Mesendoderm (in vitro differentiated cells): ENCODE results near the gene TAS2R41.

Experiments
- DNase-seq: peaks from one replicate; pipeline ENCODE4 v3.0.0; 2013
- H2AK5ac ChIP-seq: 2 replicates; pipeline ENCODE4 v1.6.1; 2013; ENCODE audit warnings: low read length, inconsistent platforms
- H2BK120ac ChIP-seq: 2 replicates; pipeline ENCODE4 v1.6.1; 2013; ENCODE audit warnings: low read depth, mild to moderate bottlenecking, low read length, moderate library complexity, mixed read lengths
- H2BK15ac ChIP-seq: replicated peaks from 2 replicates; pipeline ENCODE4 v1.6.1; 2013; ENCODE audit warnings: low read depth, mild to moderate bottlenecking, moderate library complexity
- H2BK5ac ChIP-seq: 2 replicates; pipeline ENCODE4 v1.6.1; 2013; ENCODE audit warnings: low read length, inconsistent platforms
- H3K18ac ChIP-seq: 2 replicates; pipeline ENCODE4 v1.6.1; 2013; ENCODE audit warnings: mild to moderate bottlenecking, low read length, mixed read lengths
- H3K23ac ChIP-seq: one replicate; pipeline ENCODE4 v1.6.1; 2013; ENCODE audit warnings: low read length
- H3K27ac ChIP-seq: 2 replicates; pipeline ENCODE4 v1.5.1; 2013; ENCODE audit warnings: low read depth, mild to moderate bottlenecking, inconsistent platforms, low read length, moderate library complexity
- H3K27me3 ChIP-seq: 2 replicates; pipeline ENCODE4 v1.6.1; 2013; ENCODE audit warnings: low read length, control low read depth, mild to moderate bottlenecking, inconsistent platforms; ENCODE audit not compliant: insufficient read depth, poor library complexity
- H3K36me3 ChIP-seq: 2 replicates; pipeline ENCODE4 v1.6.1; 2013; ENCODE audit warnings: low read length, inconsistent platforms; ENCODE audit not compliant: control insufficient read depth, insufficient read depth
- H3K4ac ChIP-seq: one replicate; pipeline ENCODE4 v1.6.1; 2013; ENCODE audit warnings: low read depth, mild to moderate bottlenecking, low read length, moderate library complexity
- H3K4me1 ChIP-seq: 2 replicates; pipeline ENCODE4 v1.6.1; 2013; ENCODE audit warnings: low read depth, low read length, inconsistent platforms; ENCODE audit not compliant: control insufficient read depth
- H3K4me2 ChIP-seq: 2 replicates; pipeline ENCODE4 v1.6.1; 2013; ENCODE audit warnings: low read length
- H3K4me3 ChIP-seq: 2 replicates; pipeline ENCODE4 v1.5.1; 2013; ENCODE audit warnings: mild to moderate bottlenecking, low read length
- H3K56ac ChIP-seq: one replicate; pipeline ENCODE4 v1.6.1; 2013; ENCODE audit warnings: low read length
- H3K79me1 ChIP-seq: 2 replicates; pipeline ENCODE4 v1.6.1; 2013; ENCODE audit warnings: low read length, inconsistent platforms
- H3K79me2 ChIP-seq: 2 replicates; pipeline ENCODE4 v1.6.1; 2013; ENCODE audit warnings: mild to moderate bottlenecking, low read length; ENCODE audit not compliant: control insufficient read depth, insufficient read depth
- H3K9ac ChIP-seq: 2 replicates; pipeline ENCODE4 v1.6.1; 2013; ENCODE audit warnings: low read length, inconsistent platforms
- H4K5ac ChIP-seq: one replicate; pipeline ENCODE4 v1.6.1; 2013; ENCODE audit warnings: low read length
- H4K8ac ChIP-seq: one replicate; pipeline ENCODE4 v1.6.1; 2013; ENCODE audit warnings: low read depth, mild to moderate bottlenecking, control low read depth, low read length, moderate library complexity
- WGBS: extraction: QIAGEN DNeasy Blood & Tissue Kit; methylation state at CpG from one replicate; pipeline ENCODE4 v1.1.7; 2013; ENCODE audit warnings: low lambda C conversion rate, missing lambda C conversion rate; ENCODE audit not compliant: insufficient coverage; ENCODE audit errors: extremely low coverage; 5-methylcytosine and 5-hydroxymethylcytosine counted together

Gene TAS2R41

GRCh38 chr7:143435266-143435665, 42.4 kb upstream of the TAS2R41 start:
- Histone ChIP-seq H3K27me3 (no peaks in the 10 kb centered on the region), H3K79me2 (no peaks in the 10 kb centered on the region), H2BK15ac (no peak overlapping the region), H3K4me1 (peaks cover 2% of the 10 kb centered on the region), H3K4me2 (no peak overlapping the region), H3K18ac (no peak overlapping the region), H3K4me3 (no peak overlapping the region), H4K8ac (no peak overlapping the region), H3K9ac (no peak overlapping the region), H3K56ac (no peak overlapping the region), H3K23ac (no peak overlapping the region), H4K5ac (no peak overlapping the region), H2BK120ac (no peak overlapping the region), H3K4ac (no peak overlapping the region), H3K27ac (no peak overlapping the region), H2AK5ac (no peak overlapping the region), H3K36me3 (no peaks in the 10 kb centered on the region), H2BK5ac (no peak overlapping the region), H3K79me1 (no peaks in the 10 kb centered on the region)
- no peak for DNase-seq
- no CpG with 5 or more reads among the region's 2 CpGs for WGBS

- Histone ChIP-seq H3K4me2 (no peak overlapping the region), H3K4ac (no peak overlapping the region), H2AK5ac (no peak overlapping the region), H3K79me1 (no peaks in the 10 kb centered on the region), H3K18ac (no peak overlapping the region), H3K79me2 (no peaks in the 10 kb centered on the region), H3K4me1 (peaks cover 2% of the 10 kb centered on the region), H2BK5ac (no peak overlapping the region), H3K56ac (no peak overlapping the region), H2BK120ac (no peak overlapping the region), H3K36me3 (no peaks in the 10 kb centered on the region), H3K27ac (no peak overlapping the region), H3K4me3 (no peak overlapping the region), H2BK15ac (no peak overlapping the region), H3K9ac (no peak overlapping the region), H4K8ac (no peak overlapping the region), H3K23ac (no peak overlapping the region), H4K5ac (no peak overlapping the region), H3K27me3 (no peaks in the 10 kb centered on the region)
- DNase-seq = peak; percentile 22
- no CpG with 5 or more reads among the region's 3 CpGs for WGBS
Observed at GRCh38 chr7:143436325-143436946, 41.2 kb upstream of the TAS2R41 start.

- H3K56ac ChIP-seq = no peak overlapping the region
- no peak overlapping the region for H2BK15ac ChIP-seq
- no peak for DNase-seq
- no peak overlapping the region for H3K18ac ChIP-seq
- no peak overlapping the region for H3K27ac ChIP-seq
- H3K4me3 ChIP-seq = no peak overlapping the region
- no peak overlapping the region for H2BK5ac ChIP-seq
- H3K27me3 ChIP-seq = no peaks in the 10 kb centered on the region
- H3K36me3 ChIP-seq = no peaks in the 10 kb centered on the region
- no peak overlapping the region for H3K23ac ChIP-seq
- no peak overlapping the region for H2BK120ac ChIP-seq
- H3K4me2 ChIP-seq = no peak overlapping the region
- H4K5ac ChIP-seq = no peak overlapping the region
- H3K4me1 ChIP-seq = peaks cover 2% of the 10 kb centered on the region
- no peak overlapping the region for H2AK5ac ChIP-seq
- H3K9ac ChIP-seq = no peak overlapping the region
- H3K4ac ChIP-seq = no peak overlapping the region
- no peaks in the 10 kb centered on the region for H3K79me1 ChIP-seq
- H3K79me2 ChIP-seq = no peaks in the 10 kb centered on the region
- no CpG with 5 or more reads among the region's 4 CpGs for WGBS
- H4K8ac ChIP-seq = no peak overlapping the region
Observed at GRCh38 chr7:143437578-143437977, 40.1 kb upstream of the TAS2R41 start.

- no peaks in the 10 kb centered on the region for H3K27me3 ChIP-seq
- H2BK5ac ChIP-seq = no peak overlapping the region
- H3K79me2 ChIP-seq = no peaks in the 10 kb centered on the region
- no peak overlapping the region for H2AK5ac ChIP-seq
- no peak overlapping the region for H3K23ac ChIP-seq
- no peaks in the 10 kb centered on the region for H3K79me1 ChIP-seq
- no peak overlapping the region for H3K4ac ChIP-seq
- no peak for DNase-seq
- H3K9ac ChIP-seq = no peak overlapping the region
- no peak overlapping the region for H3K18ac ChIP-seq
- no peak overlapping the region for H2BK120ac ChIP-seq
- no peak overlapping the region for H4K8ac ChIP-seq
- H3K4me2 ChIP-seq = no peak overlapping the region
- no peak overlapping the region for H3K4me3 ChIP-seq
- WGBS = no CpG with 5 or more reads among the region's 2 CpGs
- no peak overlapping the region for H2BK15ac ChIP-seq
- H4K5ac ChIP-seq = no peak overlapping the region
- no peak overlapping the region for H3K27ac ChIP-seq
- H3K4me1 ChIP-seq = peaks cover 2% of the 10 kb centered on the region
- no peaks in the 10 kb centered on the region for H3K36me3 ChIP-seq
- H3K56ac ChIP-seq = no peak overlapping the region
Observed at GRCh38 chr7:143439866-143440265, 37.8 kb upstream of the TAS2R41 start.

- Histone ChIP-seq H3K4ac (no peak within 1 kb of the TSS), H4K5ac (no peak within 1 kb of the TSS), H2BK15ac (no peak within 1 kb of the TSS), H3K27me3 (no peaks in the 10 kb centered on the region), H3K79me1 (no peaks in the 10 kb centered on the region), H3K4me3 (no peak within 1 kb of the TSS), H2BK120ac (no peak within 1 kb of the TSS), H3K9ac (no peak within 1 kb of the TSS), H3K56ac (no peak within 1 kb of the TSS), H4K8ac (no peak within 1 kb of the TSS), H2AK5ac (no peak within 1 kb of the TSS), H3K27ac (no peak within 1 kb of the TSS), H2BK5ac (no peak within 1 kb of the TSS), H3K23ac (no peak within 1 kb of the TSS), H3K79me2 (no peaks in the 10 kb centered on the region), H3K36me3 (no peaks in the 10 kb centered on the region), H3K4me1 (peaks cover 4% of the 10 kb centered on the region), H3K18ac (no peak within 1 kb of the TSS), H3K4me2 (no peak within 1 kb of the TSS)
- whole genome bisulfite sequencing = no CpG with 5 or more reads among the region's 4 CpGs
- DNase-seq = no peak
Observed at GRCh38 chr7:143443153-143443552, 34.5 kb upstream of the TAS2R41 start, which contains the start of gene TAS2R60. Gene TAS2R60, plus strand, starts transcription at chr7:143443453. Its CDS starts 0 bp downstream, at chr7:143443453.
